Activated naive CD4-positive, alpha-beta T cell (primary cell): ENCODE results near the gene SNX25.
"Not testable (repeated sequence)": the region's sequence is repeated elsewhere in the genome, so short reads cannot be mapped to it uniquely, and the experiment has no call there.

Source experiments
- DNase-seq, 4 experiments: peaks; one replicate each; lab custom pipeline; 2025; lab: John Stamatoyannopoulos, UW

SNX25 gene

GRCh38 chr4:185209031-185209851 lies at the start of gene SNX25:
Gene SNX25 (plus strand): TSS chr4:185209598. CDS start chr4:185209827, 229 bp downstream.
- DNase-seq, result peak; percentile 41 to 84 (median 58)

DNA sequence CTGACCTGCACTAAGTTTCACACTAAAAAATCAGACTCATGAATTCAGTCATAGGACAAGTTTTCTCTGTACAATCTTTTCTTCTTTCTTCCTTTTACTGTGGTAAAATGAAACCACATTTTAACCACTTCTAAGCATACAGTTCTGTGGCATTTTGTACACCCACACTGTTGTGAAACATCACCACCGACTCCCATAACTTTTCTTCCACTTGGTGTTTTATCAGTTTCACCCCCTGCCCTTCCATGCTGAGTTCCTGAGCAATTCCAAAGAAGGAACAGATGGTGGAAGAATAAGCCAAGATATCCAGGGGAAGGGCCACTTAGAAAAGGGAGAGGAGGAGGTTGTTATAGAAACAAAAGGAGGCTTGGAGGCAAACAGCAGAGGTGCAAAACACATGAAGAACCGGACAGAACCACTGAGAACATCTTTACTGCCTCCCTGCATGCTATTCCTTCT lies 43.8 kb upstream of the SNX25 start:
- no peak for DNase-seq

- no peak for DNase-seq
Measured at GRCh38 chr4:185167234-185167633, 42.2 kb upstream of the SNX25 start.

- no peak for DNase-seq
Measured at GRCh38 chr4:185171373-185172071, 37.9 kb upstream of the SNX25 start.

- DNase-seq, result no peak
Measured at GRCh38 chr4:185179488-185179887, 29.9 kb upstream of the SNX25 start.

GRCh38 chr4:185182239-185182638 lies 27.2 kb upstream of the SNX25 start:
- no peak for DNase-seq

- DNase-seq, result peak; percentile 9 to 58 (median 44)
Measured at GRCh38 chr4:185183622-185184281, 25.6 kb upstream of the SNX25 start.

GRCh38 chr4:185186769-185187168 lies 22.6 kb upstream of the SNX25 start:
- no peak for DNase-seq

GRCh38 chr4:185189606-185190305 lies 19.6 kb upstream of the SNX25 start:
- no peak for DNase-seq

DNA sequence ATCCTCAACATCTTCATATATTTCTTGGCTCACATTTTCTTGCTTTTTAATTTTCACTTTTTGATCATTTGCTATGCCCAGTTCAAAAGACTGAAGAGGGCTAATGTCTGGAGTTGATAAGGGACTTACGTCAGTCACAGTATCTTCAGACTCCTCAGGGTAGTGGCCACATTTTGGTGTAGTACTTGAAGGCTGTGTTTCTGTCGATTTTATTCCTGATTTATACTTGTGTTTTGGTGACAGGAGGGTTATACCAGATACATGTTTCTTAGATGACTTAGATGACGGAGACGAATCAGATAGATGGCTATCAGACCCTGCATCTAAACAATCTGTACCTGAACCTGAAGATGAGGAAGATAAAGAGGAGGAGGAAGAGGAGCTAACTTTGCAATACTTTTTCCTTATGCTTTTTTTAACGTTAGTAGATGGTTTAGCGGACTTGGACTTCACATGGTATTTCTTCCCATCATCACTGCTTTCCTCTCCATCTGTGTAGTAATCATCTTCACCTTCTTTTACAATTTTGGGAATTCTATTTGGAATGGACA lies 19.0 kb upstream of the SNX25 start:
- DNase-seq, result no peak

DNA sequence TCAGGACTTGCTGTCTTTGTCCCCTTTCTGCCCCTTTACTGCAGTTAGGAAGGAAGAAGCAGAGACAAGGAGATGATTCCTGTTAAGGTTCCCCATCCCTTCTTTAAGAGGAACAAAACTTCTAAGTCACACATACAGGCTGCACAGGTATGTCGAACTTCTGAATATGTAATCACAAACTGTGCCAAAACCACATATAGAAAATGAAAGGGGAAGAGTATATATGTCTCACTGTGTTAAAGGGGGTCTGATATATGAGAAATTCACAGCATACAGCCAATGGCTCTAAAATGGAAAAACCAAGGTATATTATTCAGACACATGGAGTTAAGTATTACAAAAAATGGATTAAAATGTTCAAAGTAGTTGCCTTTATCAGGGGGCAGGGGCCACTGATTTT lies 17.3 kb upstream of the SNX25 start:
- no peak for DNase-seq

GRCh38 chr4:185194924-185195888 lies 14.2 kb upstream of the SNX25 start:
- DNase-seq, result no peak

DNA sequence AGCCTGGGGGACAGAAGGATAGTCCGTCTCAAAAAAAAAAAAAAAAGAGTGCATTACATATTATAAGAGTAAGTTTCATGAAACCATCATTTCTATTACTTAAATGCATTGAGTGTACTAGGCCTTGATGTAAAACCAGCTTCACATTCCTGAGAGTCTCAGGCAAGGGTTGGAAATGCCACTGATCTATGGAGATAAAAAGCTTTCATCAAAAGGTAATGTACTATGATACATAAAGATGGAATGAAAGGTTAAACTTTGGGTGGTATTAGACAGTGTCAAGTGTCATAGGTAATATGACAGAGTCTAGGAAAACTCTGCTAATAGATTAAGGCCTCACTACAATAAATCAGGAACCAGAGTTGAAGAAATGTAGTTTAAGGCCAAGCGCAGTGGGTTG lies 13.0 kb upstream of the SNX25 start:
- DNase-seq, result no peak

GRCh38 chr4:185198189-185198588 lies 11.2 kb upstream of the SNX25 start:
- DNase-seq, result not testable (repeated sequence)

- no peak for DNase-seq
Measured at GRCh38 chr4:185201977-185202962, 7.1 kb upstream of the SNX25 start.

GRCh38 chr4:185202984-185203485 lies 6.4 kb upstream of the SNX25 start:
- no peak for DNase-seq

DNA sequence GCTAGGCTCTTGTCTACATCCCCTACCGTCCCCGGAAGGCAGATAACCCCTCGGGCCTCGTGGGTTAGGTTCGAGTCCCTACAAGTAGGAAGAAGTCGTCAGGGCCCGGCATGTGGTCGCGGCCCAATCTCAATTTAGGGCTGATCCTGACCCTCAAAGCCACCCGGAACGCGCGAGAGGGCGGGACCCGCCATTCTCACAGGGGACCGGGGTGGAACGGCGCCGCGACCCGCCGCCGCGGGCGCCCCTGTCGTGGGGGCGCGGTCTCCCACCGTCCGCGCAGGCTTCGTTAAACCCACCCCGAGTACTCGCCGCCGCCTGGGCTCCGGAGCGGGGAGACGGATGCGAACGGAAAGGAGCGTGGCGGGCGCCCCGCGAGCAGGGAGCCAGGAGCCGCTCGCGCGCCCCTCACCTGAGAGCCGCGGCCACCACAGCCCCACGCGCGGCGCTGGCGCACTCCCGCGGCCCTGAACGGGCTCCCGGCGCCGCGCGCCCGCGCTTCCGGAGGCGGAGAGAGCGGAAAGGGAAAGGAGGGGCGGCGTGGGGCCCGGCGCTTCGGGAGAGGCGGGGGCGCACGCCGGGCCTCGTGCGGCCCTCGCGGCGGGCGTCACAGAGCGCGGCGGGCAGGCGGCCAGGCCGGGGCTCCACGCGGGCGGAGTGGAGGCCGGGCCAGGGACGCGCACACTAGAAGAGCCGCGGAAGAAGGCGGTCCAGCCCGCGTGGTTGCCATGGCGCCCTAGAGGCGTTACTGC lies 5.7 kb upstream of the SNX25 start, which contains the start of gene CFAP97:
TSS of gene CFAP97 (minus strand) at position 515 of the 752 bp plus-strand sequence. CDS start 12,804 bp downstream, outside the sequence.
- peak; percentile 39 to 76 (median 54) for DNase-seq

GRCh38 chr4:185204238-185204910 lies 5.0 kb upstream of the SNX25 start:
- no peak for DNase-seq
